ENCODE results near the gene TUBGCP3.

DNA sequence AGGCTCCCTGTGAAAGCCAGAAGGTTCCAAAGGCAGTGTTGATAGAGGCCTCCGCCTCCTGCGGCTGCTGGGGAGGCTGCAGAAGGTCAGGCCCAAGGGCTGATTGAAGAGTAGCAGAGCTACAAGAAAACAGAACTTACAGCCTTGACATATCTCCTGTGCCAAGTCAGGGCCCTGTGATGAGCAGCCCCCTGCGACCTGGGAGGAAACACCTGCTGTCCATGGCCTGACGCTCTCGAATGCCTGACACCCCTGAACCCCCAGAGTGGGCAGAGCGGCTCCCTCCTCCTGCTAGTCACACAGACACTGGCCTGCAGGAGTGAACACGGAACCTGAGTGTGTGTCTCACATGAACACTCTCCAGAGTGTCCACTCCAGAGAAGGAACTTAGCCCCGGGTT is 38.2 kb upstream of the TUBGCP3 start:
- TF ChIP-seq, protein P1, sequence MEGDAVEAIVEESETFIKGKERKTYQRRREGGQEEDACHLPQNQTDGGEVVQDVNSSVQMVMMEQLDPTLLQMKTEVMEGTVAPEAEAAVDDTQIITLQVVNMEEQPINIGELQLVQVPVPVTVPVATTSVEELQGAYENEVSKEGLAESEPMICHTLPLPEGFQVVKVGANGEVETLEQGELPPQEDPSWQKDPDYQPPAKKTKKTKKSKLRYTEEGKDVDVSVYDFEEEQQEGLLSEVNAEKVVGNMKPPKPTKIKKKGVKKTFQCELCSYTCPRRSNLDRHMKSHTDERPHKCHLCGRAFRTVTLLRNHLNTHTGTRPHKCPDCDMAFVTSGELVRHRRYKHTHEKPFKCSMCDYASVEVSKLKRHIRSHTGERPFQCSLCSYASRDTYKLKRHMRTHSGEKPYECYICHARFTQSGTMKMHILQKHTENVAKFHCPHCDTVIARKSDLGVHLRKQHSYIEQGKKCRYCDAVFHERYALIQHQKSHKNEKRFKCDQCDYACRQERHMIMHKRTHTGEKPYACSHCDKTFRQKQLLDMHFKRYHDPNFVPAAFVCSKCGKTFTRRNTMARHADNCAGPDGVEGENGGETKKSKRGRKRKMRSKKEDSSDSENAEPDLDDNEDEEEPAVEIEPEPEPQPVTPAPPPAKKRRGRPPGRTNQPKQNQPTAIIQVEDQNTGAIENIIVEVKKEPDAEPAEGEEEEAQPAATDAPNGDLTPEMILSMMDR (IDR thresholded peaks at IDR 0.05; ENCODE audit: insufficient read depth, low read length, poor library complexity, severe bottlenecking): no peak
- TF ChIP-seq EZH2phosphoT487 (conservative IDR thresholded peaks at IDR 0.05; ENCODE audit: low read length): no peak

Measured in SU-DHL-6 (cell line).